Stomach (tissue), 9 donors: ENCODE results near the gene EDN1. TPM values are rescaled to one million over a fixed set of nuclear protein-coding genes. Genes with fewer than 3 reads are reported as not detected.

Experiments used
- DNase-seq, 2 donors: peaks; one replicate each; pipeline versions ENCODE4 v3.0.0 to v3.0.0-alpha.2; 2013 to 2019
- H3K27ac ChIP-seq, 5 donors: fragments of 200-600 bp in 4 of 5; sonication (generic) in 4 of 5; one replicate each; pipeline ENCODE4 v1.5.1; 2013 to 2019; ENCODE audit warnings: mild to moderate bottlenecking in 1 of 5, moderate library complexity in 1 of 5
- H3K27me3 ChIP-seq, 3 donors: fragments of 200-600 bp; sonication (generic); one replicate each; pipeline ENCODE4 v1.5.1; 2017 to 2019; ENCODE audit warnings: mixed run types in 1 of 3
- H3K36me3 ChIP-seq, 4 donors: fragments of 200-600 bp; sonication (generic); 1 replicate in 3 of 4; 2 replicates in 1 of 4; pipeline ENCODE4 v1.5.1; 2016 to 2019
- H3K4me1 ChIP-seq, 4 donors: fragments of 200-600 bp; sonication (generic); one replicate each; pipeline ENCODE4 v1.5.1; 2016 to 2019
- H3K4me3 ChIP-seq, 4 donors: fragments of 200-600 bp; sonication (generic) in 3 of 4; one replicate each; pipeline ENCODE4 v1.5.1; 2016 to 2019; ENCODE audit warnings: mild to moderate bottlenecking in 1 of 4
- H3K9me3 ChIP-seq, 4 donors: fragments of 200-600 bp; sonication (generic); one replicate each; pipeline ENCODE4 v1.5.1; 2016 to 2019
- CTCF ChIP-seq, 7 experiments: fragments of 450-650 bp in 4 of 7; fragments of 200-600 bp in 3 of 7; sonication (generic) in 3 of 7; IDR thresholded peaks; one replicate each; pipeline ENCODE4 v1.5.1; 2016 to 2019; ENCODE audit warnings: antibody characterized with exemption in 7 of 7, control low read depth in 2 of 7, mild to moderate bottlenecking in 1 of 7
- EP300 ChIP-seq: sonication (generic); formaldehyde crosslinking; IDR thresholded peaks from one replicate; pipeline ENCODE4 v1.6.1; 2017; ENCODE audit warnings: antibody characterized with exemption
- POLR2A ChIP-seq, 4 donors: fragments of 450-650 bp; IDR thresholded peaks; one replicate each; pipeline ENCODE4 v1.6.1; 2016; ENCODE audit warnings: antibody characterized with exemption in 4 of 4, control low read depth in 2 of 4, mild to moderate bottlenecking in 1 of 4, moderate library complexity in 1 of 4
- POLR2AphosphoS5 ChIP-seq, 3 donors: sonication (generic); formaldehyde crosslinking; IDR thresholded peaks; one replicate each; pipeline ENCODE4 v1.6.1; 2016; ENCODE audit warnings: antibody characterized with exemption in 3 of 3
- WGBS, 5 donors: extraction: QIAGEN DNeasy Blood & Tissue Kit in 3 of 5; methylation state at CpG; one replicate each; pipeline versions ENCODE4 v1.1.5 to v1.1.7; 2013 to 2018; 5-methylcytosine and 5-hydroxymethylcytosine counted together
- intact Hi-C: fragments of 100-400 bp; cut with DNase I; formaldehyde crosslinking; loops from one replicate; pipeline ENCODE4 v1.15.1; 2023; ENCODE audit warnings: low total_unique reads
- polyA plus RNA-seq, 3 donors: library from polyadenylated mRNA; stranded (reverse); fragments of 200-250 nt; gene quantifications; one replicate each; pipeline ENCODE4 v1.2.3, GENCODE V29; 2013
- total RNA-seq, 5 donors: library from RNA; depleted of rRNA; stranded (reverse); fragments of >200 nt; gene quantifications; one replicate each; pipeline versions ENCODE4 v1.1.0 to v1.2.3, GENCODE V29; 2014 to 2016
- donor health status: healthy with polysubstance abuse.
- donor health status: Bipolar disorder and iron deficiency.
- donor health status: healthy.

The EDN1 gene
- total and polyA plus RNA-seq, 8 donors = 0.58 to 95.1 (median 12.6) TPM

- Histone ChIP-seq H3K36me3 (no peaks in the 10 kb centered on the region), H3K9me3 (no peaks in the 10 kb centered on the region), H3K4me1 (peaks cover 3 to 44% (median 25%) of the 10 kb centered on the region in 4 donors), H3K27me3 (peaks cover 0 to 20% (median 12%) of the 10 kb centered on the region in 3 donors), H3K4me3 (peak overlapping the region in 1 of 4 donors; percentile 18), H3K27ac (peak overlapping the region in 4 of 5 donors; percentile 30 to 78 (median 48))
- DNase-seq = no peak
- 50 to 70% (median 62%) methylated on average over 13 to 14 of the region's 14 CpGs for WGBS, 5 donors
- intact Hi-C loops = no loop called here
- TF ChIP-seq POLR2AphosphoS5 (IDR thresholded peaks at IDR 0.05) (no peak), POLR2A (IDR thresholded peaks at IDR 0.05) (no peak), EP300 (no peak), CTCF (IDR thresholded peaks at IDR 0.05) (no peak)
Measured at GRCh38 chr6:12295558-12296254, 5.5 kb downstream of the EDN1 start.

GRCh38 chr6:12296255-12296573 lies 6.1 kb downstream of the EDN1 start:
- H3K36me3 ChIP-seq = no peaks in the 10 kb centered on the region
- H3K27me3 ChIP-seq = peaks cover 0 to 16% (median 10%) of the 10 kb centered on the region in 3 donors
- 8 to 27% (median 22%) methylated on average over 5 of the region's 5 CpGs for WGBS, 5 donors
- peak overlapping the region in 4 of 5 donors; percentile 30 to 78 (median 48) for H3K27ac ChIP-seq
- peak; percentile 44 to 75 for DNase-seq
- no peaks in the 10 kb centered on the region for H3K9me3 ChIP-seq
- TF ChIP-seq POLR2A (IDR thresholded peaks at IDR 0.05) (no peak), POLR2AphosphoS5 (IDR thresholded peaks at IDR 0.05) (no peak), CTCF (IDR thresholded peaks at IDR 0.05) (no peak), EP300 (no peak)
- H3K4me3 ChIP-seq = peak overlapping the region in 1 of 4 donors; percentile 18
- intact Hi-C loops = no loop called here
- H3K4me1 ChIP-seq = peaks cover 0 to 39% (median 23%) of the 10 kb centered on the region in 4 donors

GRCh38 chr6:12296604-12297003 lies 6.4 kb downstream of the EDN1 start:
- H3K36me3 ChIP-seq = no peaks in the 10 kb centered on the region
- H3K27me3 ChIP-seq = peaks cover 0 to 12% (median 8%) of the 10 kb centered on the region in 3 donors
- TF ChIP-seq POLR2A (IDR thresholded peaks at IDR 0.05) (no peak), POLR2AphosphoS5 (IDR thresholded peaks at IDR 0.05) (no peak), CTCF (IDR thresholded peaks at IDR 0.05) (no peak), EP300 (no peak)
- intact Hi-C loops = no loop called here
- no peak overlapping the region for H3K4me3 ChIP-seq
- DNase-seq = no peak
- no peaks in the 10 kb centered on the region for H3K9me3 ChIP-seq
- H3K27ac ChIP-seq = peak overlapping the region in 2 of 5 donors; percentile 42 to 68
- WGBS, 5 donors = 69 to 78% (median 73%) methylated on average over 3 of the region's 3 CpGs
- H3K4me1 ChIP-seq = peaks cover 0 to 35% (median 21%) of the 10 kb centered on the region in 4 donors

GRCh38 chr6:12297363-12298016 lies 7.3 kb downstream of the EDN1 start:
- Histone ChIP-seq H3K9me3 (no peaks in the 10 kb centered on the region), H3K27ac (peak overlapping the region in 2 of 5 donors; percentile 30 to 64), H3K36me3 (no peaks in the 10 kb centered on the region), H3K4me3 (no peak overlapping the region), H3K27me3 (peaks cover 0 to 3% (median 2%) of the 10 kb centered on the region in 3 donors), H3K4me1 (peaks cover 0 to 26% (median 15%) of the 10 kb centered on the region in 4 donors)
- intact Hi-C loops = no loop called here
- DNase-seq = no peak
- WGBS, 5 donors = 38 to 63% (median 58%) methylated on average over 3 of the region's 3 CpGs
- no peak for TF ChIP-seq EP300
- TF ChIP-seq POLR2A (IDR thresholded peaks at IDR 0.05) = no peak
- no peak for TF ChIP-seq POLR2AphosphoS5 (IDR thresholded peaks at IDR 0.05)
- no peak for TF ChIP-seq CTCF (IDR thresholded peaks at IDR 0.05)
